B cell (primary cell): ENCODE measurements around the gene CSF1R. TPM values are rescaled to one million over a fixed set of nuclear protein-coding genes. Genes with fewer than 3 reads are reported as not detected.

ENCODE experiments used
- ATAC-seq: fragments of 200-7000 bp; cut with Tn5 transposase; one replicate; pipeline ENCODE4 v1.10.0; 2021; ENCODE audit warnings: low read depth, mild to moderate bottlenecking, moderate number of reproducible peaks, moderate library complexity
- CTCF ChIA-PET: fragments of 350-600 bp; sonication (Branson Sonifier 250); formaldehyde crosslinking; loops from one replicate; lab custom pipeline; 2021; ENCODE audit warnings: antibody characterized with exemption, inconsistent platforms; lab: Charles Lee
- POLR2A ChIA-PET: fragments of 350-600 bp; sonication (Branson Sonifier 250); formaldehyde crosslinking; loops from one replicate; lab custom pipeline; 2021; ENCODE audit warnings: antibody characterized with exemption; lab: Charles Lee
- DNase-seq: peaks from one replicate; pipeline ENCODE4 v3.0.0; 2013
- H2AFZ ChIP-seq: 2 replicates; pipeline ENCODE4 v1.6.1; 2012; ENCODE audit warnings: mild to moderate bottlenecking, low read depth, low read length; ENCODE audit not compliant: insufficient read depth, poor library complexity, severe bottlenecking
- H3K27ac ChIP-seq, 2 donors: 1 replicate in 1 of 2; 2 replicates in 1 of 2; pipeline ENCODE4 v1.5.1; 2012 to 2013; ENCODE audit warnings: low read length in 2 of 2, mild to moderate bottlenecking in 2 of 2, moderate library complexity in 1 of 2
- H3K27me3 ChIP-seq, 4 experiments: fragments of 200-600 bp in 1 of 4; sonication (generic) in 1 of 4; replicated peaks in 1 of 4; 1 replicate in 2 of 4; 2 replicates in 2 of 4; pipeline versions ENCODE4 v1.6.1 to v1.7.0; 2013 to 2016; ENCODE audit warnings: low read length in 3 of 4, mild to moderate bottlenecking in 2 of 4, mixed read lengths in 1 of 4, moderate library complexity in 1 of 4; ENCODE audit not compliant: insufficient read depth in 4 of 4, control insufficient read depth in 3 of 4; ENCODE audit errors: control extremely low read depth in 1 of 4
- H3K36me3 ChIP-seq, 2 experiments: replicated peaks in 1 of 2; 1 replicate in 1 of 2; 2 replicates in 1 of 2; pipeline versions ENCODE4 v1.6.1 to v1.7.1; 2013; ENCODE audit warnings: low read length in 1 of 2; ENCODE audit not compliant: insufficient read depth in 2 of 2, control insufficient read depth in 1 of 2; ENCODE audit errors: control extremely low read depth in 1 of 2, extremely low read depth in 1 of 2
- H3K4me1 ChIP-seq, 2 donors: fragments of 200-600 bp in 1 of 2; sonication (generic) in 1 of 2; 1 replicate in 1 of 2; 2 replicates in 1 of 2; pipeline versions ENCODE4 v1.5.1 to v1.6.1; 2013 to 2017; ENCODE audit warnings: low read length in 2 of 2; ENCODE audit not compliant: control insufficient read depth in 2 of 2, insufficient read depth in 2 of 2
- H3K4me2 ChIP-seq: replicated peaks from 2 replicates; pipeline ENCODE3; 2012; ENCODE audit warnings: mild to moderate bottlenecking, low read depth, low read length; ENCODE audit not compliant: poor library complexity, severe bottlenecking
- H3K4me3 ChIP-seq, 5 experiments: fragments of 200-600 bp in 1 of 5; sonication (generic) in 1 of 5; 1 replicate in 3 of 5; 2 replicates in 2 of 5; pipeline versions ENCODE4 v1.5.1 to v1.7.0; 2011 to 2016; ENCODE audit warnings: low read length in 4 of 5, mild to moderate bottlenecking in 4 of 5, low read depth in 2 of 5, control low read depth in 1 of 5, moderate library complexity in 1 of 5; ENCODE audit not compliant: insufficient read depth in 1 of 5; ENCODE audit errors: control extremely low read depth in 1 of 5, extremely low read depth in 1 of 5
- H3K79me2 ChIP-seq: fragments of 200-600 bp; sonication (generic); one replicate; pipeline ENCODE4 v1.6.0; 2016; ENCODE audit warnings: low read length; ENCODE audit not compliant: control insufficient read depth, insufficient read depth
- H3K9ac ChIP-seq: fragments of 200-600 bp; sonication (generic); 2 replicates; pipeline ENCODE4 v1.6.1; 2017; ENCODE audit warnings: mild to moderate bottlenecking, low read length, moderate library complexity
- H3K9me3 ChIP-seq, 3 donors: one replicate each; pipeline versions ENCODE4 v1.6.1 to v1.7.1; 2013; ENCODE audit warnings: low read length in 2 of 3; ENCODE audit not compliant: control insufficient read depth in 2 of 3, insufficient read depth in 1 of 3; ENCODE audit errors: control extremely low read depth in 1 of 3
- H4K20me1 ChIP-seq: 2 replicates; pipeline ENCODE4 v1.6.0; 2012; ENCODE audit warnings: mild to moderate bottlenecking, low read length; ENCODE audit not compliant: insufficient read depth, control insufficient read depth, poor library complexity, severe bottlenecking
- H3K27ac Mint-ChIP-seq: one replicate; pipeline ENCODE4 v1.8.0; 2021; ENCODE audit warnings: mixed read lengths
- H3K27me3 Mint-ChIP-seq: one replicate; pipeline ENCODE4 v1.8.0; 2021; ENCODE audit warnings: mixed read lengths
- H3K4me1 Mint-ChIP-seq: one replicate; pipeline ENCODE4 v1.8.0; 2021; ENCODE audit warnings: mixed read lengths
- H3K4me3 Mint-ChIP-seq: one replicate; pipeline ENCODE4 v1.8.0; 2021; ENCODE audit warnings: mixed read lengths
- H3K9me3 Mint-ChIP-seq: one replicate; pipeline ENCODE4 v1.8.0; 2022; ENCODE audit warnings: mixed read lengths; ENCODE audit not compliant: insufficient read depth
- CTCF ChIP-seq: fragments of 200-600 bp; IDR thresholded peaks from one replicate; pipeline ENCODE4 v1.8.0; 2022; ENCODE audit warnings: antibody characterized with exemption, mild to moderate bottlenecking
- EZH2 ChIP-seq: IDR thresholded peaks from 2 replicates; pipeline ENCODE4 v1.6.1; 2012; ENCODE audit warnings: borderline replicate concordance, low read depth, mild to moderate bottlenecking, moderate library complexity, low read length; ENCODE audit not compliant: insufficient read depth, poor library complexity, severe bottlenecking
- WGBS: methylation state at CpG from one replicate; pipeline ENCODE4 v1.1.5; 2013; ENCODE audit warnings: missing lambda C conversion rate; ENCODE audit not compliant: insufficient coverage; 5-methylcytosine and 5-hydroxymethylcytosine counted together
- intact Hi-C: fragments of 100-400 bp; cut with micrococcal nuclease; formaldehyde crosslinking; loops from one replicate; pipeline ENCODE4 v1.10.0; 2022
- polyA plus RNA-seq: library from polyadenylated mRNA; depleted of rRNA; stranded (reverse); fragments of >200 nt; gene quantifications from 2 replicates; pipeline ENCODE4 v1.2.3, GENCODE V29; 2012
- total RNA-seq, 2 donors: library from RNA; stranded (reverse); fragments of 120-200 nt in 1 of 2; gene quantifications; 1 replicate in 1 of 2; 2 replicates in 1 of 2; pipeline versions ENCODE4 v1.2.3 to v1.2.4, GENCODE V29; 2013 to 2022

CSF1R gene
- total and polyA plus RNA-seq, 2 donors (not counting 1 experiment from before 2014, with no cell fraction given) = 1.6 to 2.5 TPM

- Histone ChIP-seq H3K27me3 (no peaks in the 10 kb centered on the region), H3K36me3 (no peaks in the 10 kb centered on the region), H3K27ac (no peak overlapping the region), H4K20me1 (no peaks in the 10 kb centered on the region), H2AFZ (no peak overlapping the region), H3K4me3 (no peak overlapping the region), H3K9ac (no peak overlapping the region), H3K79me2 (no peaks in the 10 kb centered on the region), H3K4me1 (peaks cover 0 to 19% of the 10 kb centered on the region in 2 donors), H3K4me2 (no peak overlapping the region), H3K9me3 (peaks cover 0 to 7% (median 3%) of the 10 kb centered on the region in 3 donors)
- WGBS = 83% methylated on average over 2 of the region's 3 CpGs
- Mint-ChIP-seq H3K27ac (no peak overlapping the region), H3K4me3 (no peak overlapping the region), H3K9me3 (no peaks in the 10 kb centered on the region), H3K27me3 (no peaks in the 10 kb centered on the region), H3K4me1 (peaks cover 18% of the 10 kb centered on the region)
- intact Hi-C loops = no loop called here
- DNase-seq = no peak
- TF ChIP-seq EZH2 (no peak), CTCF (no peak)
- ATAC-seq = no peak
- CTCF ChIA-PET = no interaction called here
- POLR2A ChIA-PET = no interaction called here
Observed at GRCh38 chr5:150070821-150071220, 15.5 kb downstream of the CSF1R start.

- CTCF ChIA-PET = no interaction called here
- no peak for TF ChIP-seq EZH2
- no peak for TF ChIP-seq CTCF
- Histone ChIP-seq H3K27me3 (no peaks in the 10 kb centered on the region), H3K79me2 (no peaks in the 10 kb centered on the region), H4K20me1 (no peaks in the 10 kb centered on the region), H3K4me3 (no peak overlapping the region), H3K4me2 (no peak overlapping the region), H3K4me1 (peaks cover 0 to 22% of the 10 kb centered on the region in 2 donors), H3K9me3 (peaks cover 0 to 7% (median 3%) of the 10 kb centered on the region in 3 donors), H2AFZ (no peak overlapping the region), H3K36me3 (no peaks in the 10 kb centered on the region), H3K9ac (no peak overlapping the region), H3K27ac (no peak overlapping the region)
- intact Hi-C loops = no loop called here
- POLR2A ChIA-PET = no interaction called here
- Mint-ChIP-seq H3K4me1 (peaks cover 18% of the 10 kb centered on the region), H3K27ac (no peak overlapping the region), H3K4me3 (no peak overlapping the region), H3K9me3 (no peaks in the 10 kb centered on the region), H3K27me3 (no peaks in the 10 kb centered on the region)
- DNase-seq (no peak), ATAC-seq (no peak)
- WGBS = 93% methylated on average over 13 of the region's 25 CpGs
Observed at GRCh38 chr5:150069672-150070627, 16.4 kb downstream of the CSF1R start.
